ENCODE results near the gene KNL1.
A peak's percentile ranks its signal among the peaks of the same experiment; 100 is the strongest.
"Not testable (repeated sequence)": the region's sequence is repeated elsewhere in the genome, so short reads cannot be mapped to it uniquely, and the experiment has no call there.

Gene KNL1

DNA sequence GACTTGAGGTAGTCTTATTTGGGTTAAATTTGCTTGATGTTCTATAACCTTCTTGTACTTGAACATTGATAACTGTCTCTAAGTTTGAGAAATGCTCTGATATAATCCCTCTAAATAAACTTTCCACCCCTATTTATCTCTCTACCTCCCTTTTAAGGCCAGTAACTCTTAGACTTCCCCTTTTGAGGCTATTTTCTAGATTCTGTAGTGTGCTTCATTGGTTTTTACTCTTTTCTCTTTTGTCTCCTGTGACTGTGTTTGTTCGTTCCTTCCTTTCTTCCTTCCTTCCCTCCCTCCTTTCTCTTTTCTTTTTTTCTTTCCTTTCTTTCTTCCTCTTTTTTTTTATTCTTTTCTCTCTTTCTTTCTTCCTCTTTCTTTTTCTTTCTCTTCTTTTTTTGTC, 86.9 kb downstream of the KNL1 start:
- DNase-seq: not testable (repeated sequence)

DNA sequence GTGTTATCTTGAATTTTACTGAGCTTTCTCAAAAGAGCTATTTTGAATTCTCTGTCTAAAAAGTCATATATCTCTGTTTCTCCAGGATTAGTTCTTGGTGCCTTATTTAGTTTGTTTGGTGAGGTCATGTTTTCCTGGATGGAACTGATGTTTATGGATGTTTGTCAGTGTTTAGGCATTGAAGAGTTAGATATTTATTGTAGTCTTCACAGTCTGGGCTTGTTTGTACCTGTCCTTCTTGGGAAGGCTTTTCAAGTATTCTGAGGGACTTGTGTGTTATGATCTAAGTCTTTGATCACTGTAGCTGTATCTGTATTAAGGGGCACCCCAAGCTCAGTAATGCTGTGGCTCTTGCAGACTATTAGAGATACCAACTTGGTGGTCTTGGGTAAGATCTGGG, 90.3 kb downstream of the KNL1 start:
- no peak for DNase-seq

DNA sequence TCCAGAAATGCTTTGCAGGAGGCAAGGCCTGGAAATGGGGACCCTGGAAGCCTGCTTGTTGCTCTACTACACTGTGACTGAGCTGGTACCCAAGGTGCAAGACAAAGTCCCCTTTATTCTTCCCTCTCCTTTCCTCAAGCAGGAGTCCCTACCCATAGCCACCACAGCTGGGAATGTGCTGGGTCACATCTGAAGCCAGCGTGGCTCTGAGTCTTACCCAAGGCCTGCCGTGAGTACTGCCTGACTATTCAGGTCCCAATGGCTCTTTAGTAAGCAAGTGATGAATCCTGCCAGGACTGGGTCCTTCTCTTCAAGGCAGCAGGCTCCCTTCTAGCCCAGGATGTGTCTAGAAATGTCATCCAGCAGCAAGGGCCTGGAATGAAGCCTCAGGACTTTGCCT, 91.3 kb downstream of the KNL1 start:
- DNase-seq: no peak

DNA sequence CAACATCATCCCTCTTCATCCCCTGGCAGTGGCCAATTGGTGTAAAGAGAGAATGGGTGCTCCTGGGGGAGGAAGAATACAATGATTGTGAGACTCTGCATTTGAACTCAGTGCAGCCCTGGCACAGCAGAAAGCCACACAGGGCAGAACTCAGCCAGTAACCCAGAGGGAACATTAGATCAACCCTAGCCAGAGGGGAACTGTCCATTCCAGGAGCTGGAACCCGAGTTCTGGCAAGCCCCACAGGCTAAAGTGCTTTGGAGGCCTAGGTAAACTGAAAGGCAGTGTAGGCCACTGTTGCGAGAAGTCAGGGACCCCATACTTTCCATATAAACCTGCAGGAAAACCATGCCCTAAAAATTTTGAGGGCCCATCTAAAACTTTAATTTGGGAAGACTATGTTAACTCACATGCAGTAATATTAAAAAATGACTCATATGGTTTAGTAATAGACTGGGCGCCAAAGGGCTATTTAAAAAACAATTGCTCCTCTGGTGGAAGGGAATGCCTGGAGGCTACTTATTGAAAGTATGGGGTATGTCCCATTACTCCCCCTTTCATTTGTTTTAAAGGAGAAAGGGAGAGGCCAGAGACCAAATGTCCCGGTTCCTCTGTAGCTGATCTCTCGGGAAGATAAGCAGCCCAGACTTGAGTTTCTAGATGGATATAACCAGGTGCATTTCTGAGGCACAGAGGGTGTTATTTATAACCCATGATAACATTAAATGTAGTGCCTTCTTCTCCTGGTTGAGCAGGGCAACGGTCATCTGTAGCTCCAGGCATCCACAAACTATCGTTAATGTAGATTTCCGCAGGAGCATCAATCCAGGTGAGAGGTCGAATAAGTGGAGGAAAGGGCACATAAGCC, 95.1 kb downstream of the KNL1 start:
- DNase-seq: no peak

GRCh38 chr15:40691737-40692136, 97.7 kb downstream of the KNL1 start:
- no peak for DNase-seq

- DNase-seq: no peak
These were observed 100.0 kb downstream of the KNL1 start for GRCh38 chr15:40693904-40694687.

DNA sequence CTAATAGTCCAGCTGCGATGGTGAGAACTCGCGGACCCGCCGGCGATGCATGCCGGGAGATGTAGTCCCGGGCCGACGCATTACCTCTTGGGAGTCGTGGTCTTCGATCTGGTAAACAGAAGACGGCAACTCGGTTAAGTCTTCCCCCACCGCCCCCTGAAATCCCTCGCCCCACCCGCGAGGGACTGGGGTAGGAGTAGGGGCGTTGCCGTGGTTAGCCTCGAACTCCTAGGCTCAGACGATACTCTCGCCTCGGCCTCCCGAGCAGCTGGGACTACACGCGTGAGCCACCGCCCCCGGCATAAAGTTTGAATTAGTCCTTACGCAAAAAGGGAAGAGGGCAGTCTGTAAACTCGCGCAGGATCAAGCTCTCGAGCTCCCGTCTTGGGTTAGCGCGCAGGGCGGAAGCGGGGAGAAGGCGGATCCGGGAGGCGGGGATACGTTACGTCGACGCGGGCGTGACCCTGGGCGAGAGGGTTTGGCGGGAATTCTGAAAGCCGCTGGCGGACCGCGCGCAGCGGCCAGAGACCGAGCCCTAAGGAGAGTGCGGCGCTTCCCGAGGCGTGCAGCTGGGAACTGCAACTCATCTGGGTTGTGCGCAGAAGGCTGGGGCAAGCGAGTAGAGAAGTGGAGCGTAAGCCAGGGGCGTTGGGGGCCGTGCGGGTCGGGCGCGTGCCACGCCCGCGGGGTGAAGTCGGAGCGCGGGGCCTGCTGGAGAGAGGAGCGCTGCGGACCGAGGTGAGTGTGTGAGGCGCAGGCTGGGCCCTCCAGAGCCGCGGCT, 100.8 kb downstream of the KNL1 start, which contains the start of gene RAD51:
TSS of gene RAD51 (plus strand) at position 487 of the 781 bp plus-strand sequence. CDS start 3,585 bp downstream, outside the sequence.
- peak; percentile 96 for DNase-seq

DNA sequence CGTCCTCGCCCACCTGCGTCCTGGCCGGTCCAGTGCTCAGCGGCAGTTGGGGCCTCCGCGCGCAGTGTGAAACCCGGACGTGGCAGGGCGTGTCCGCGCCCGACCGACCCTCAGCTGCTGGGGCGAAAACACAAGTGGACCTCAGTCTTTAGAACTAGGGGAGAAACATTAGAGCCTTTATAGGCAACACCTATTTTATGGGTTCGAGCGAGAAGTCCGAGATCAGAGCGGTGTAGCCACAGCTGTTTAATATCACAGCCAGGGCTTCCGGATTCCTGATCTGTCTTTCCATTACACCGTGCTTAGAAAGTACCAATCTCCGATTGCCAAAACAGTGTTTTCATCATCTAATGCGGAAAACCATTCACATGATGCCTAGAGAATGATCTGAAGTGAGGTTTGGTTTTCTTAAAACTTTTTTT, 101.4 kb downstream of the KNL1 start:
- DNase-seq: no peak

DNA sequence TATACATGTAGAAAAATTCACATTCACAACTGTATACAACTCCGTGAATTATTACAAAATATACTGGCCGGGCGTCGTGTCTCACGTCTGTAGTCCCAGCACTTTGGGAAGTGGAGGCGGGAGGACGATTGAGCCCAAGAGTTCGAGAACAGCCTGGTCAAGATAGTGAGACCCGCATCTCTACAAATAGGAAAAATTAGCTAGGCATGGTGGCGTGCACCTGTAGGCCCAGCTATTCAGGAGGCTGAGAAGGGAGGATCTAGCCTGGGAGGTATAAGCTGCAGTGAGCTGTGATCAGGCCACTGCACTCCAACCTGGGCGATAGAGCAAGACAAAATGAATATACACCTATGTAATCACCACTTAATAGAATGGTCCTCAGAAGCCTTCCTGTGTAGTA, 102.2 kb downstream of the KNL1 start:
- DNase-seq: no peak

- DNase-seq: no peak
These were observed 103.9 kb downstream of the KNL1 start for GRCh38 chr15:40697916-40698315.

DNA sequence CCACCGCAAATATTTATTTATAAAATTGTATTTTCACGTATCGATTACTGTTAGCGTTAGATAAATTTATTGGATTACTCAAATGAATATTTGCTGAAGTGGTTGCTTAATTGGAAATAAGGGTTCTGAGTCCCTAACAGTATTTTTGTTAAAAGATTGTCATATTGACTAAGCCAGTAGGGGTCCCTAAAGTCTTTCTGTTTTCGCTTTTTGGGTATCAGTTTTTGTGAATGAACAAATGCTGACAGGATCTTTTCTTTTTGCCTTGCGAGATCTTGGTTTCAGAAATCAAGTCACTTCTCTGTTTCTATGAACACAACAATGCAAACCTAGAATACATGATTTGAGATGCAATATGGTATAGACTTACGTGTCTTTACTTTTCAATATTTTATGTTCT, 108.0 kb downstream of the KNL1 start:
- no peak for DNase-seq

GRCh38 chr15:40706121-40706520, 112.1 kb downstream of the KNL1 start:
- DNase-seq: no peak
